Activated CD4-positive, alpha-beta memory T cell treated with anti-CD3 and anti-CD28 coated beads, Interleukin-2, amount 10 ng/mL, durations not matched to agents 7 days and 5 days (primary cell): ENCODE data around the gene IMP4. TPM values are rescaled to one million over a fixed set of nuclear protein-coding genes. Genes with fewer than 3 reads are reported as not detected.

Experiments
- CTCF ChIA-PET: fragments of 350-600 bp; sonication (Branson Sonifier 250); formaldehyde crosslinking; loops from one replicate; lab custom pipeline; 2021; ENCODE audit warnings: antibody characterized with exemption, inconsistent platforms; lab: Charles Lee
- POLR2A ChIA-PET: fragments of 350-600 bp; sonication (Branson Sonifier 250); formaldehyde crosslinking; loops from one replicate; lab custom pipeline; 2021; ENCODE audit warnings: antibody characterized with exemption; lab: Charles Lee
- DNase-seq: peaks from one replicate; pipeline ENCODE4 v3.0.0-alpha.2; 2020
- H3K27ac Mint-ChIP-seq: one replicate; pipeline ENCODE4 v1.8.0; 2021; ENCODE audit warnings: mild to moderate bottlenecking, mixed read lengths
- H3K27me3 Mint-ChIP-seq: one replicate; pipeline ENCODE4 v1.8.0; 2021; ENCODE audit warnings: mixed read lengths
- H3K36me3 Mint-ChIP-seq: one replicate; pipeline ENCODE4 v1.8.0; 2021; ENCODE audit warnings: low read depth, mixed read lengths
- H3K4me1 Mint-ChIP-seq: one replicate; pipeline ENCODE4 v1.8.0; 2021; ENCODE audit warnings: mixed read lengths
- H3K4me3 Mint-ChIP-seq: one replicate; pipeline ENCODE4 v1.8.0; 2021; ENCODE audit warnings: mild to moderate bottlenecking, mixed read lengths
- H3K9me3 Mint-ChIP-seq: one replicate; pipeline ENCODE4 v1.8.0; 2021; ENCODE audit warnings: mixed read lengths
- total RNA-seq, 2 experiments: library from RNA; stranded (reverse); gene quantifications; one replicate each; pipeline ENCODE4 v1.2.3, GENCODE V29; 2021

The IMP4 gene
- total RNA-seq, 2 experiments from 2014 or later: 57.7 to 58.9 TPM

DNA sequence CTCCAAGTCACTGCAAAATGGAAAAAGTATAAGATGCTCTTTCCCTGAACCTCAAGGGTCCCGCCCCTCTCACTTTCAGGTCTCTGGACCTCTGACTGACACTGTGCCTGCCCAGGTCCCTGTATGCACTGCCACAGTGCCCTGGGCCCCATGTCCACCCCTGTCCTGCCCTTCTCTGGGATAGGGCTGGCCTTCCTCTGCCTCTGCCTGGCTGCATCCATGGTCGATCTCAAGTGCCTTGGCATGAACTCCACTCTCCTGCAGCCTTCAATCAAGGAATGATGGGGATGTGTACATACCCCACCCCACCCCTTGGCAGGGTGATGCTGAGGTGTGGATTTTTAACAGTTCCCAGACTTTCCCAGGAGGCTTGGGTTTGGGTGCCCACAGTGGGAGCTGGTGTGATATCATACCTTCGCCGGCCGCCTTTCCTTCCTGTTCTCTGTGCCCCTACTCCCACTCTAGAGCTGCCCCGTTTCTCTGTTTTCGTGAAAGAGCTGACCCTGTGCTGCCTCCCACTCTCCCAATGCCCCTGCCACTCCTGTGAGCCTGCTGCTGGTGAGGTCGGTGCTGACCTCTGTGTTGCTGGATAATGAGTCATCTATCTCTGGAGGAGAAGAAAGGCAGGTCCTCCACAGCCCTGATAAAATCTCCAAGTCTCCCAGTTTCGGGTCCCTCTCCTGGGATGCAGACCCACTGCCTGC lies 32.0 kb downstream of the IMP4 start:
- ChIA-PET POLR2A (interaction anchor here (0.6 to 4.5 kb wide), 3 partner anchors 32 to 193 kb away, joined by 3 to 60 read pairs (median 29); partner anchors contain the start of genes IMP4 and SMPD4), CTCF (no interaction called here)
- peak overlapping the region; percentile 56 for H3K27ac Mint-ChIP-seq
- DNase-seq: peak; percentile 12
- peaks cover 90% of the 10 kb centered on the region for H3K4me1 Mint-ChIP-seq
- H3K27me3 Mint-ChIP-seq: no peaks in the 10 kb centered on the region
- H3K36me3 Mint-ChIP-seq: peaks cover 82% of the 10 kb centered on the region
- H3K9me3 Mint-ChIP-seq: peaks cover 7% of the 10 kb centered on the region
- peak overlapping the region; percentile 43 for H3K4me3 Mint-ChIP-seq

DNA sequence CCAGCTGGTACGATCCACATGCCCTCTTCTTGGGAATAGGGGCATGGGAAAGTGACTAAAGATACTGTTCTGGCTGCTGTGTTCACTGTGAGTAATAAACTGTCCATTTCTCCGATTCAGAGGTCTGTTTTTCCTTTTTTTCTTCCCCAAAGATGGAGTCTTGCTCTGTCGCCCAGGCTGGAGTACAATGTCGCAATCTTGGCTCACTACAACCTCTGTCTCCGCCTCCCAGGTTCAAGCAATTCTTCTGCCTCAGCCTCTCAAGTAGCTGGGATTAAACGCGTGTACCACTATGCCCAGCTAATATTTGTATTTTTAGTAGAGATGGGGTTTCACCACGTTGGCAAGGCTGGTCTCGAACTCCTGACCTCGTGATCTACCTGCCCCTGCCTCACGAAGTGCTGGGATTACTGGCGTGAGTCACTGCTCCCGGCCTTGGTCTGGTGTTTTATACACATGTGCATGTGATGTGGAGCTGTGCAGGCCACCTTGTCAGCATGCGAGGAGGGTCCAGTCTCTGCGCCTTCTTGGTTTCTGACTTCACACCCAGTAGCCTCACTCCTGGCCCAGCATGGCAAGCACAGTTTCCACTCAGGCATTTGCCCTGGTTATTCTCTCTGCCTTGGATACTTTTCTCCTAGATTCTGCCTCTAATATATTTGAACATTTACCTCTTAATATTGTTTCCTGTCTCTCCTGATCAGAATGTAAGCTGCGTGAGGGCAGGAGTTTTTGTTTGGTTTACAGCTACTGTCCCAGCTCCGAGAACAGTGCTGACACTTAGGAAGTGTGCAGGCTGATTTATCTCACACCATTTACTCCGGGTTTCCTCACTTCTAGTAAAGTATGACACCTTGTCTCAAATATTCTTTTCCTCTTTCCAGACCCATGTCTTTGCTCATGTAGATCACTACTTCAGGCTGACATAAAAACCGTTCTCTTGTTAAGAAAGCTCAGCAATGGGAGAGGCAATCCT lies 32.9 kb downstream of the IMP4 start:
- ChIA-PET CTCF (no interaction called here), POLR2A (interaction anchor here (4.5 kb wide), 1 partner anchor 32 kb away, joined by 29 read pairs; the partner anchor contains the start of gene IMP4)
- peak overlapping the region; percentile 56 for H3K27ac Mint-ChIP-seq
- no peaks in the 10 kb centered on the region for H3K27me3 Mint-ChIP-seq
- H3K36me3 Mint-ChIP-seq: peaks cover 85% of the 10 kb centered on the region
- peaks cover 7% of the 10 kb centered on the region for H3K9me3 Mint-ChIP-seq
- no peak for DNase-seq
- H3K4me1 Mint-ChIP-seq: peaks cover 90% of the 10 kb centered on the region
- no peak overlapping the region for H3K4me3 Mint-ChIP-seq

DNA sequence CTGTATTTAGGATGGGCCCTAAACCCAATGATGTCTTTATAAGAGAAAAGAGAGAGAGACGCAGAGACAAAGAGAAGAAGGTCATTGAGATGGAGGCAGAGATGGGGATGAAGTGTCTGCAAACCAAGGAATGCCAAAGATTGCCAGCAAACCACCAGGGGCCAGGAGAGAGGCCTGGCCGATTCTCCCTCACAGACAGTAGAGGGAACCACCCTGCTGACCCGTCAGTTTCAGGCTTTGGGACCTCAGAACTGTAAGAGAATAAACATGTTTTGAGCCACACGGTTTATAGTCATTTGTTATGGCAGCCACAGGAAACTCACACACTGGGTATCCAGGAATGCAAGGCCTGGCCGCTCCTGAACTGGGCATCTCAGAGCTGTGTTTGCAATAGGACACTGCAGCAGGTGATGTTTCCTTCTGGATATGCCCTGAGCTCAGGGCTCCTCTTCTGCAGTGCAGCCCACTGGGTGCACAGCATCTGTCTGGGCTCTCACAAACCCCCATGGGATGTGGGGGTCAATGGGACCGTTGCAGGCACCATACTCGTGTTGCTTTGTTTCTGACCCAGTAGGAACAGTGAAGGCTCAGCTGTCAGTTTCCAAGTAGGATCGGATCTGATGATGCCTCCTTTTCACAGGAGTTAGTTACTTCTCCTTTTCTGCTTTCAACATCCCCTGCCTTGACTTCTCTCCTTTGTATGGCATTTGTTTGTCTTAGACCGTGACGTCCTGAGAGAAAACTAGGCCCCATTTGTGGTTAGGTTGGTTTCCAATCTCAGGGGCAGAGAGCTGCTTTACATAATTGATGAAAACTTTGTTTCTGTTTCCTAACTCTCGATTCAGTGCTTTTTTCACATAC lies 34.0 kb downstream of the IMP4 start:
- Mint-ChIP-seq H3K36me3 (peaks cover 84% of the 10 kb centered on the region), H3K4me1 (peaks cover 84% of the 10 kb centered on the region), H3K4me3 (peak overlapping the region; percentile 40), H3K27ac (peak overlapping the region; percentile 64), H3K27me3 (no peaks in the 10 kb centered on the region), H3K9me3 (peaks cover 7% of the 10 kb centered on the region)
- ChIA-PET CTCF (interaction anchor here (0.7 to 0.9 kb wide), 2 partner anchors 13 to 34 kb away, joined by 3 read pairs; partner anchors contain the start of gene IMP4), POLR2A (interaction anchor here (1.3 to 4.5 kb wide), 3 partner anchors 14 to 34 kb away, joined by 4 to 29 read pairs (median 8); partner anchors contain the start of gene IMP4)
- no peak for DNase-seq

DNA sequence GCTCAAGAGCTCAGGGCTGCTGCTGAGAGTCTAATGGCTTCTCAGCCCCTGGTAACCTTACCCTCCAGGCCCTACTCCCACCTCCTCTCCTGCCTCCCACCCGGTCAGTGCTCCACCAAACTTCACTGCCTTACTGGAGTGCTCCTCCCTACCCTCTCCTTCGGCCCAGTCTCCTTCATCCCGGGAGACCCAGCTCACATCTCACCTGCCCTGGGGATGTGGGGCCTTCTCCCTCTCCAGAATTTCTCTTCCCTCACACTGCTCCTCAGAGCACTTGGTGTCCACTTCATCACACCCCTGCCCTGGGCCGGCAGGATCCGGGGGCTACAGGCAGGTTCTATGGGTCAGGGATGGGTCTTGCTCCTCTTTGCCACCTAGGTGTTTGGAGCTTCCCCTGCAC lies 34.8 kb downstream of the IMP4 start:
- H3K27ac Mint-ChIP-seq: peak overlapping the region; percentile 64
- H3K27me3 Mint-ChIP-seq: no peaks in the 10 kb centered on the region
- H3K36me3 Mint-ChIP-seq: peaks cover 87% of the 10 kb centered on the region
- CTCF ChIA-PET: interaction anchor here (0.7 to 0.9 kb wide), 2 partner anchors 12 to 35 kb away, joined by 3 read pairs; partner anchors contain the start of gene IMP4
- DNase-seq: no peak
- H3K4me1 Mint-ChIP-seq: peaks cover 83% of the 10 kb centered on the region
- peaks cover 7% of the 10 kb centered on the region for H3K9me3 Mint-ChIP-seq
- POLR2A ChIA-PET: interaction anchor here (1.3 to 4.5 kb wide), 4 partner anchors 7 to 34 kb away, joined by 4 to 29 read pairs (median 10); partner anchors contain the start of gene IMP4
- no peak overlapping the region for H3K4me3 Mint-ChIP-seq

DNA sequence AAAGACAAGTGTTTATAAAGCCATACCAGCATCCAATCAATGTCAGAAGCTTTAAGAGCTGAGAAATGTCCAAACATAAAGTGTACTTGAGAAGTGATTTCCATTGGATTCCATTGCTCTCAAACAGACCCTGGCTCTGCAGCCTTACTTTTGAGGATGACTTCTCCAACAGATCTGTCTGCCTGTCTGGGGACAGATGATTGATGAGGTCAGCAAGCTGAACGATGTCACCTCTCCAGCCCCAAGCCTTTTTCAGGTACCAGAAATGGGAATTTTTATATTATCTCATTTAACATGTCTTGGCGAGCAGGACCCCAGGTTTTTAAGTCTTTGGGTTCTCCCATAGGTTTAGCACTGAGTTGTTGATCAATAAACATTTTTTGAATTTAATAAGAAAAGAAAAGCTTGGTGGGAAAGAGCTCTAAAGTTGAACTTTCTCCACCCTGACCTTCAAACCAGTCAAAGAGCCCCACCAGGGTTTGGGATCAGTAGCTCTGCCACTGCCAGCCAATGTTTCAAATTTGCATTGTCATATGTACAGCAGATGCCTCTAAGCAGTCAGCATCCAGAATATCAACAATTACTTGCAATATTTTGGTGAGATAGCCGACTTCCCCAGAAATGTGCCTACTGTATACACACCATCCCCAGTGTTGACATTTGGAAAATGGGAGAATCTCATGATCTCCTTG lies 35.7 kb downstream of the IMP4 start:
- ChIA-PET CTCF (interaction anchor here (1.0 kb wide), 1 partner anchor 36 kb away, joined by 4 read pairs; the partner anchor contains the start of gene IMP4), POLR2A (interaction anchor here (2.1 to 4.5 kb wide), 3 partner anchors 8 to 35 kb away, joined by 8 to 29 read pairs (median 13); partner anchors contain the start of gene IMP4)
- no peak overlapping the region for H3K27ac Mint-ChIP-seq
- DNase-seq: no peak
- H3K9me3 Mint-ChIP-seq: peaks cover 7% of the 10 kb centered on the region
- H3K4me3 Mint-ChIP-seq: no peak overlapping the region
- no peaks in the 10 kb centered on the region for H3K27me3 Mint-ChIP-seq
- peaks cover 77% of the 10 kb centered on the region for H3K4me1 Mint-ChIP-seq
- peaks cover 89% of the 10 kb centered on the region for H3K36me3 Mint-ChIP-seq

DNA sequence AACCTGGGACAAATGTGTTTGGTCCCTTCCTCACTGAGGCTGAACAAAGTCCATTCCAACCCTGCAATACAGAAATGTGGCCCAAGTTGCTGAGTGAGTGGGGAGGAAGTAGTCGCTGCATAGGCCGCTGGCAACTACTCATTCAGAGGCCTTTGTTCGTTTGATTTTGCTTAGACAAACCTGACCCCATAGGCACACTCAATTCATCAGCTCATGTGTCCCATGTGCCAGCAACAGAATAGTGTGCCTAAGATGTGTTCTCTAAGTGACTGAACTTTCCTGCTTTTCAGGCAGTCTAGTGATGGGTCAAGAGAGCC lies 36.2 kb downstream of the IMP4 start:
- no peak for DNase-seq
- H3K27ac Mint-ChIP-seq: no peak overlapping the region
- H3K4me1 Mint-ChIP-seq: peaks cover 72% of the 10 kb centered on the region
- CTCF ChIA-PET: interaction anchor here (1.0 kb wide), 1 partner anchor 36 kb away, joined by 4 read pairs; the partner anchor contains the start of gene IMP4
- no peaks in the 10 kb centered on the region for H3K27me3 Mint-ChIP-seq
- POLR2A ChIA-PET: interaction anchor here (2.1 to 4.5 kb wide), 3 partner anchors 8 to 36 kb away, joined by 8 to 29 read pairs (median 13); partner anchors contain the start of gene IMP4
- H3K4me3 Mint-ChIP-seq: no peak overlapping the region
- peaks cover 84% of the 10 kb centered on the region for H3K36me3 Mint-ChIP-seq
- H3K9me3 Mint-ChIP-seq: peaks cover 7% of the 10 kb centered on the region

DNA sequence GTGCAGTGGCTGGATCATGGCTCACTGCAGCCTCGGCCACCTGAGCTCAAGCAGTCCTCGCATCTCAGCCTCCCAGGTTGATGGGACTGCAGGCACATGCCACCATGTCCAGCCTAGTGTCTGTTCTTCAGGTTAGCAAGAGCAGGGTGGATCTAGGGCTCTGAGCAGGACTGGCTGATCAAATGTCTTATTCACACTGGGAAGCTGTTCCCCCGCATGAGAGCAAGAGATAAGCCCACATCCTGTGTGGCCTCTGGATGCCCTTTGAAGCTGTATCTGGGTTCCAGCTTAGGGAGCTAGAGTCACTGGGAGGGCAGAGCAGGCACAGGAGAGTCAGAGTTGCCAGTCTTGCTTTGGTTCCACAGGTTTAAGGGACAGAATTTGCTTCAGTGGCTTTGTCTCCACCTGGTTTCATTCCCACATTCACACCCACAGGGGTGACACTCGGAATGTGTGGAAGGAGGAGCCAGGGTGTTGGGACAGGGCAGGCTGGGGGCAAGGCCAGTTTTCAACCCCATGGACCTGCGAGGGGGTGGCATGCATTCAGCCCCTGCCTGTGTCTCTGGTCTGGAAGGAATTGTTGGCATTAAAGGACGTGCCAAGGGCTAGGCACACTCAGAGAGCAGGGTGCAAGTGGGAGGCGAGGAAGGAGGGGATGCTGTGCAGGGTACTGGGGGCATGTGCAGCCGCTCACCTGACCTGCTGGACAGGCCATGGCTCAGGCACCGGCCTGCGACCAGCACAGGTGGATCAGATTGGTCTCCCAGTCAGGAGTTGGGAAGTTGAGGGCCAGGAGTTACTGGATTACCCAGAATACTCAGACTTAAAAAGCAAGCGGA lies 37.6 kb downstream of the IMP4 start:
- no peaks in the 10 kb centered on the region for H3K27me3 Mint-ChIP-seq
- peaks cover 58% of the 10 kb centered on the region for H3K4me1 Mint-ChIP-seq

DNA sequence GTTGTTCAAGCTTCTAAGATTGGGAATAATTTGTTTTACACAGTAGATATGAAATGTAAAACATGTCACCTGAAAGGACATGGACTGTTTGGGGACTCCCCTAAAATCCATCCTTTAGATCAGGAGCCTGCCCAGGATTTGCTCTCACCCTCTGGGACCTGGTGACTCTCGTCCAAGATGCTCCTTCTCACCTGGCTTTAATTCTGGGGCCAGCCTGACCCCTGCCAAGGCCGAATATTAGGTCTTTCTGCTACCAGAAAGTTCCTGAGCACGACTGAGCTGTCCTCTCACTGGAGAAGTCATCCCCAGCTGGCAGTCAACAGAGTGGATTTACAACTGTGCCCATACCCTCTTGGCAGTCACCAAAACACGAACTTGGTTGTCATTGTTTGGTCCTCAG lies 38.4 kb downstream of the IMP4 start:
- H3K9me3 Mint-ChIP-seq: no peaks in the 10 kb centered on the region
- H3K27ac Mint-ChIP-seq: no peak overlapping the region
- no peaks in the 10 kb centered on the region for H3K27me3 Mint-ChIP-seq
- peaks cover 64% of the 10 kb centered on the region for H3K36me3 Mint-ChIP-seq
- ChIA-PET POLR2A (interaction anchor here (1.4 to 1.9 kb wide), 2 partner anchors 8 to 10 kb away, joined by 5 to 6 read pairs; no protein-coding TSS in a partner anchor), CTCF (no interaction called here)
- H3K4me1 Mint-ChIP-seq: peaks cover 49% of the 10 kb centered on the region
- no peak overlapping the region for H3K4me3 Mint-ChIP-seq
- no peak for DNase-seq

More for the DNA sequence above, 37.6 kb downstream of the IMP4 start:
- POLR2A ChIA-PET: interaction anchor here (0.8 to 3.0 kb wide), 3 partner anchors 9 to 38 kb away, joined by 8 to 13 read pairs (median 9); partner anchors contain the start of gene IMP4
- H3K36me3 Mint-ChIP-seq: peaks cover 71% of the 10 kb centered on the region
- DNase-seq: peak; percentile 50
- CTCF ChIA-PET: interaction anchor here (0.6 to 0.9 kb wide), 2 partner anchors 9 to 17 kb away, joined by 3 to 4 read pairs; no protein-coding TSS in a partner anchor
- H3K9me3 Mint-ChIP-seq: peaks cover 5% of the 10 kb centered on the region
- peak overlapping the region; percentile 11 for H3K27ac Mint-ChIP-seq
- H3K4me3 Mint-ChIP-seq: no peak overlapping the region

DNA sequence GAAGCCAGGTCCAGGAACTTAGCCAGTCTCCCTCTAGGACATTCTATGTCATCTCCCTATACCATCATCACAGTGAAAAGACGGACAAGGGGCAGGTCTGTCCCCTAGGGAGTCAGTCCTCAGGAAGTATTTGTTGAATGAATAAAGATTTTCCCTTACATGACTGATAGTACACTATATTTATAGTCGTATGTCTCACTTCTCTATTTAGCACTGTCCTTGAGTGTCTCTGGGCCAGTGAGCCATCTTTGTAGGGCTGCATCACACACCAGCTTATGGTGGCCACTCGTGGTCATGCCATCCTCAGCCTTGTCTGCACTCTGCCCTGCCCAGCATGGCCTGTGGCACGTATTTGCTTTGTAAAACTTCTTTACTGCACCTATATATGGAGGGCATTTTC lies 38.9 kb downstream of the IMP4 start:
- Mint-ChIP-seq H3K27ac (no peak overlapping the region), H3K4me3 (no peak overlapping the region), H3K36me3 (peaks cover 61% of the 10 kb centered on the region), H3K27me3 (no peaks in the 10 kb centered on the region), H3K9me3 (no peaks in the 10 kb centered on the region), H3K4me1 (peaks cover 48% of the 10 kb centered on the region)
- POLR2A ChIA-PET: interaction anchor here (1.4 to 1.9 kb wide), 2 partner anchors 9 to 11 kb away, joined by 5 to 6 read pairs; no protein-coding TSS in a partner anchor
- CTCF ChIA-PET: no interaction called here
- DNase-seq: no peak

DNA sequence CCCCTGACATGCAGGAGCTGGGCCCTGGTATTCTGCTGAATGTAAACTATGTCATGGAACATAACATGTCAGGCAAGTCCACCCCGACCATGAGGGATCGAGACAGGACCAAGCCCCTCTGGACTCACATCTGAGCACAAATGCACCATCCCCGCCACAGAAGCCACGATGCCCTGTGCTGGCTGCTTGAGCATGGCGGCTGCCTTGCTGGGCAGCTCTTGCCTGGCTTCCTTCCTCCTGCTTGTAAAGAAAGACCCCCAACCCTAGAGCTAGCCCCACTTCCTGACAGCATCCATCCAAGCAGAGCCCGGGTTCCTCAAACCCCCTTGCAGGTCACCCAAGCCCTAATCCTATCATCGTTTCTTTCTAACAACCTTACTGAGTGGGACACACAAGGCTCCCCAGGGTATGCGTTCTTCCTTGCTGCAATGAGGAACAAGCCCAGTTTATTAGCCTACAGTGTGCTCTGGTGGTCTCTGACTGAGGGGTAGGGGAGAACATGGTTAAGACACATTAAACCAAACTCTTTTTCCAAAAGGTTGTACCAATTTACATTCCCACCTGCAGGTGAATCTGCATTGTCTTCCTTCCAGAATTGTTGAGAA lies 39.7 kb downstream of the IMP4 start:
- ChIA-PET CTCF (no interaction called here), POLR2A (interaction anchor here (1.4 to 1.9 kb wide), 2 partner anchors 10 to 12 kb away, joined by 5 to 6 read pairs; no protein-coding TSS in a partner anchor)
- H3K4me3 Mint-ChIP-seq: no peak overlapping the region
- peaks cover 44% of the 10 kb centered on the region for H3K4me1 Mint-ChIP-seq
- peaks cover 56% of the 10 kb centered on the region for H3K36me3 Mint-ChIP-seq
- no peaks in the 10 kb centered on the region for H3K27me3 Mint-ChIP-seq
- H3K9me3 Mint-ChIP-seq: no peaks in the 10 kb centered on the region
- no peak overlapping the region for H3K27ac Mint-ChIP-seq
- no peak for DNase-seq
